ENCODE measurements around the gene CACFD1. TPM values are rescaled to one million over a fixed set of nuclear protein-coding genes. Genes with fewer than 3 reads are reported as not detected.

CACFD1 gene
- total and polyA plus RNA-seq, 2 of the 13 experiments (the other 11 are each of a cell fraction or from before 2014, with no cell fraction given), result 13.8 to 14.6 TPM

GRCh38 chr9:133459476-133460404 lies at the start of gene CACFD1 (continued):
- no peak for TF ChIP-seq MYPOP (CRISPR knock-in tag; IDR thresholded peaks at IDR 0.05)
- TF ChIP-seq PATZ1 (CRISPR knock-in tag; IDR thresholded peaks at IDR 0.05), result peak; percentile 56; the same call in 1 of the 2 replicates
- TF ChIP-seq POGK (CRISPR knock-in tag; conservative IDR thresholded peaks at IDR 0.05), result peak; percentile 0; the same call in 1 of the 2 replicates
- 0 out of 2 replicates have a peak, but pooled peaks have one; percentile 60 for TF ChIP-seq ARHGAP35 (CRISPR knock-in tag; IDR thresholded peaks at IDR 0.05; ENCODE audit: borderline replicate concordance)
- no peak for TF ChIP-seq DBP (CRISPR knock-in tag; IDR thresholded peaks at IDR 0.05; ENCODE audit: not compliant biosample characterization)
- TF ChIP-seq DNMT1 (CRISPR knock-in tag; IDR thresholded peaks at IDR 0.05), result no peak
- TF ChIP-seq NR2F2 (IDR thresholded peaks at IDR 0.05; ENCODE audit: borderline replicate concordance, low read depth), result no peak
- TF ChIP-seq MXD1 (CRISPR knock-in tag; IDR thresholded peaks at IDR 0.05), result no peak; the same call in 1 of the 2 replicates
- TF ChIP-seq TCF12 (IDR thresholded peaks at IDR 0.05), result no peak
- TF ChIP-seq TCF12 (CRISPR knock-in tag; IDR thresholded peaks at IDR 0.05), result no peak
- no peak; the same call in 1 of the 2 replicates for TF ChIP-seq KLF12 (CRISPR knock-in tag; IDR thresholded peaks at IDR 0.05; ENCODE audit: borderline replicate concordance)
- TF ChIP-seq ZNF160 (CRISPR knock-in tag; IDR thresholded peaks at IDR 0.05), result no peak
- no peak for TF ChIP-seq THAP8 (CRISPR knock-in tag; IDR thresholded peaks at IDR 0.05; ENCODE audit: borderline replicate concordance)
- no peak for TF ChIP-seq FLYWCH1 (CRISPR knock-in tag; IDR thresholded peaks at IDR 0.05)
- TF ChIP-seq ZNF777 (CRISPR knock-in tag; IDR thresholded peaks at IDR 0.05), result peak; percentile 95
- TF ChIP-seq SPEN (CRISPR knock-in tag; IDR thresholded peaks at IDR 0.05; ENCODE audit: low read depth), result no peak
- no peak for TF ChIP-seq ZNF446 (CRISPR knock-in tag; IDR thresholded peaks at IDR 0.05)
- no peak for TF ChIP-seq MTA1 (CRISPR knock-in tag; IDR thresholded peaks at IDR 0.05; ENCODE audit: borderline replicate concordance)
- TF ChIP-seq BORCS8-MEF2B (CRISPR knock-in tag; IDR thresholded peaks at IDR 0.05), result 0 out of 2 replicates have a peak, but pooled peaks have one; percentile 21
- no peak for TF ChIP-seq ELF4 (CRISPR knock-in tag; IDR thresholded peaks at IDR 0.05; ENCODE audit: borderline replicate concordance)
- TF ChIP-seq NR0B2 (CRISPR knock-in tag; IDR thresholded peaks at IDR 0.05), result no peak

Data from HepG2 (cell line).